ENCODE data around the gene HIRA. TPM values are rescaled to one million over a fixed set of nuclear protein-coding genes. Genes with fewer than 3 reads are reported as not detected.

HIRA gene
- total and polyA plus RNA-seq, 4 donors = 4.1 to 32.5 (median 23.0) TPM

DNA sequence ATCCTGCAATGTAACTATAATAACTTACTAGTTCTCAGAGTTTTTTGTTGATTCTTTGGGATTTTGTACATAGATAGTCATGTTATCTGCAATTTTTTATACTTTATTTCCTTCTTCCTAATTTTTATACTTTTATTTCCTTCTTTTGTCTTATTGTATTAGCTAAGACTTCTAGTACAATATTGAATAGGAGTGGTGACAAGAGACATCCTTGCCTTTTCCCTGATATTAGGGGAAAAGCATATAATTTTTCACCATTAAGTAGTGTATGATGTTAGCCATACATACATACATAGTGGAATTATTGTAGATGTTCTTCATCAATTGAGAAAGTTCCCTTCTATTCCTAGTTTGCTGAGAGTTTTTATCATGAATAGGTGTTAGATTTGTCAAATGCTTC, 112.3 kb downstream of the HIRA start:
- no peak overlapping the region for H3K9ac ChIP-seq (ENCODE audit: low read depth in 1 of 2, low read length in 2 of 2)
- no peak for TF ChIP-seq RAD21 (IDR thresholded peaks at IDR 0.05)
- TF ChIP-seq, protein P1, sequence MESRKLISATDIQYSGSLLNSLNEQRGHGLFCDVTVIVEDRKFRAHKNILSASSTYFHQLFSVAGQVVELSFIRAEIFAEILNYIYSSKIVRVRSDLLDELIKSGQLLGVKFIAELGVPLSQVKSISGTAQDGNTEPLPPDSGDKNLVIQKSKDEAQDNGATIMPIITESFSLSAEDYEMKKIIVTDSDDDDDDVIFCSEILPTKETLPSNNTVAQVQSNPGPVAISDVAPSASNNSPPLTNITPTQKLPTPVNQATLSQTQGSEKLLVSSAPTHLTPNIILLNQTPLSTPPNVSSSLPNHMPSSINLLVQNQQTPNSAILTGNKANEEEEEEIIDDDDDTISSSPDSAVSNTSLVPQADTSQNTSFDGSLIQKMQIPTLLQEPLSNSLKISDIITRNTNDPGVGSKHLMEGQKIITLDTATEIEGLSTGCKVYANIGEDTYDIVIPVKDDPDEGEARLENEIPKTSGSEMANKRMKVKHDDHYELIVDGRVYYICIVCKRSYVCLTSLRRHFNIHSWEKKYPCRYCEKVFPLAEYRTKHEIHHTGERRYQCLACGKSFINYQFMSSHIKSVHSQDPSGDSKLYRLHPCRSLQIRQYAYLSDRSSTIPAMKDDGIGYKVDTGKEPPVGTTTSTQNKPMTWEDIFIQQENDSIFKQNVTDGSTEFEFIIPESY (IDR thresholded peaks at IDR 0.05) = no peak
- no peak for TF ChIP-seq FOXA1 (IDR thresholded peaks at IDR 0.05)
- no peak for TF ChIP-seq FOXA2 (IDR thresholded peaks at IDR 0.05)
- no peak for TF ChIP-seq NR2F2 (IDR thresholded peaks at IDR 0.05)
- no peak for TF ChIP-seq GABPA (IDR thresholded peaks at IDR 0.05 in 1 of 2, conservative IDR thresholded peaks at IDR 0.05 in 1 of 2)
- TF ChIP-seq MAX (IDR thresholded peaks at IDR 0.05) = no peak
- no peak for TF ChIP-seq RXRA (IDR thresholded peaks at IDR 0.05)
- TF ChIP-seq SP1 (IDR thresholded peaks at IDR 0.05) = no peak
- no peak for TF ChIP-seq TAF1 (conservative IDR thresholded peaks at IDR 0.05)
- no peak for TF ChIP-seq REST (IDR thresholded peaks at IDR 0.05)
- TF ChIP-seq YY1 (IDR thresholded peaks at IDR 0.05) = no peak
- TF ChIP-seq HNF4A (conservative IDR thresholded peaks at IDR 0.05) = no peak
- TF ChIP-seq, protein P2, sequence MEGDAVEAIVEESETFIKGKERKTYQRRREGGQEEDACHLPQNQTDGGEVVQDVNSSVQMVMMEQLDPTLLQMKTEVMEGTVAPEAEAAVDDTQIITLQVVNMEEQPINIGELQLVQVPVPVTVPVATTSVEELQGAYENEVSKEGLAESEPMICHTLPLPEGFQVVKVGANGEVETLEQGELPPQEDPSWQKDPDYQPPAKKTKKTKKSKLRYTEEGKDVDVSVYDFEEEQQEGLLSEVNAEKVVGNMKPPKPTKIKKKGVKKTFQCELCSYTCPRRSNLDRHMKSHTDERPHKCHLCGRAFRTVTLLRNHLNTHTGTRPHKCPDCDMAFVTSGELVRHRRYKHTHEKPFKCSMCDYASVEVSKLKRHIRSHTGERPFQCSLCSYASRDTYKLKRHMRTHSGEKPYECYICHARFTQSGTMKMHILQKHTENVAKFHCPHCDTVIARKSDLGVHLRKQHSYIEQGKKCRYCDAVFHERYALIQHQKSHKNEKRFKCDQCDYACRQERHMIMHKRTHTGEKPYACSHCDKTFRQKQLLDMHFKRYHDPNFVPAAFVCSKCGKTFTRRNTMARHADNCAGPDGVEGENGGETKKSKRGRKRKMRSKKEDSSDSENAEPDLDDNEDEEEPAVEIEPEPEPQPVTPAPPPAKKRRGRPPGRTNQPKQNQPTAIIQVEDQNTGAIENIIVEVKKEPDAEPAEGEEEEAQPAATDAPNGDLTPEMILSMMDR (IDR thresholded peaks at IDR 0.05; ENCODE audit: low read depth, low read length, missing input control) = no peak
- no peak for TF ChIP-seq EGR1 (IDR thresholded peaks at IDR 0.05; ENCODE audit: low read depth in 2 of 2)
- no peak for TF ChIP-seq ATF3 (IDR thresholded peaks at IDR 0.05)
- TF ChIP-seq HNF4G (IDR thresholded peaks at IDR 0.05) = no peak
- peaks cover 2 to 5% (median 3%) of the 10 kb centered on the region in 4 donors for H3K9me3 ChIP-seq (ENCODE audit: control insufficient read depth in 4 of 4, low read length in 3 of 4)
- H3K4me3 ChIP-seq (ENCODE audit: low read depth in 1 of 3, low read length in 3 of 3) = no peak overlapping the region
- H3K27me3 ChIP-seq (ENCODE audit: control insufficient read depth in 4 of 4, insufficient read depth in 4 of 4, low read length in 3 of 4) = no peaks in the 10 kb centered on the region
- H3K36me3 ChIP-seq (ENCODE audit: control insufficient read depth in 4 of 4, insufficient read depth in 3 of 4, low read depth in 1 of 4, low read length in 3 of 4) = no peaks in the 10 kb centered on the region
- no peak overlapping the region for H3K27ac ChIP-seq (ENCODE audit: low read depth in 1 of 2, low read length in 2 of 2)
- H3K4me1 ChIP-seq (ENCODE audit: control insufficient read depth in 4 of 4, insufficient read depth in 4 of 4, low read length in 3 of 4) = no peaks in the 10 kb centered on the region
- no peak for DNase-seq (ENCODE audit: low spot score)

GRCh38 chr22:19317865-19318264, 113.7 kb downstream of the HIRA start:
- Histone ChIP-seq H3K4me3 (ENCODE audit: low read depth in 1 of 3, low read length in 3 of 3) (no peak overlapping the region), H3K36me3 (ENCODE audit: control insufficient read depth in 4 of 4, insufficient read depth in 3 of 4, low read depth in 1 of 4, low read length in 3 of 4) (no peaks in the 10 kb centered on the region), H3K27ac (ENCODE audit: low read depth in 1 of 2, low read length in 2 of 2) (no peak overlapping the region), H3K9me3 (ENCODE audit: control insufficient read depth in 4 of 4, low read length in 3 of 4) (peaks cover 2 to 5% (median 3%) of the 10 kb centered on the region in 4 donors), H3K9ac (ENCODE audit: low read depth in 1 of 2, low read length in 2 of 2) (no peak overlapping the region), H3K27me3 (ENCODE audit: control insufficient read depth in 4 of 4, insufficient read depth in 4 of 4, low read length in 3 of 4) (no peaks in the 10 kb centered on the region), H3K4me1 (ENCODE audit: control insufficient read depth in 4 of 4, insufficient read depth in 4 of 4, low read length in 3 of 4) (no peaks in the 10 kb centered on the region)
- DNase-seq (ENCODE audit: low spot score) = no peak
- no peak for TF ChIP-seq EGR1 (IDR thresholded peaks at IDR 0.05; ENCODE audit: low read depth in 2 of 2)
- no peak for TF ChIP-seq GABPA (IDR thresholded peaks at IDR 0.05 in 1 of 2, conservative IDR thresholded peaks at IDR 0.05 in 1 of 2)
- no peak for TF ChIP-seq TAF1 (conservative IDR thresholded peaks at IDR 0.05)
- no peak for TF ChIP-seq HNF4A (conservative IDR thresholded peaks at IDR 0.05)
- TF ChIP-seq RXRA (IDR thresholded peaks at IDR 0.05) = no peak
- TF ChIP-seq YY1 (IDR thresholded peaks at IDR 0.05) = no peak
- TF ChIP-seq, protein P1 (IDR thresholded peaks at IDR 0.05) = no peak
- TF ChIP-seq ATF3 (IDR thresholded peaks at IDR 0.05) = no peak
- TF ChIP-seq MAX (IDR thresholded peaks at IDR 0.05) = no peak
- no peak for TF ChIP-seq HNF4G (IDR thresholded peaks at IDR 0.05)
- TF ChIP-seq SP1 (IDR thresholded peaks at IDR 0.05) = no peak
- no peak for TF ChIP-seq REST (IDR thresholded peaks at IDR 0.05)
